KOPT-K1 (cell line): ENCODE results near the gene COL19A1.

Experiments used
- H3K27ac ChIP-seq: fragments of 200-600 bp; sonication (generic); 2 replicates; pipeline ENCODE4 v1.5.1; 2016; ENCODE audit warnings: antibody characterized with exemption, mild to moderate bottlenecking, low read depth, low read length; ENCODE audit not compliant: poor library complexity, severe bottlenecking
- H3K36me3 ChIP-seq: fragments of 200-600 bp; sonication (generic); 2 replicates; pipeline ENCODE4 v1.5.1; 2017; ENCODE audit warnings: antibody characterized with exemption, mild to moderate bottlenecking, low read length, moderate library complexity; ENCODE audit not compliant: insufficient read depth
- H3K9me3 ChIP-seq: fragments of 200-600 bp; sonication (generic); 2 replicates; pipeline ENCODE4 v1.5.1; 2017; ENCODE audit warnings: antibody characterized with exemption, low read length, mild to moderate bottlenecking; ENCODE audit not compliant: insufficient read depth, poor library complexity, severe bottlenecking

COL19A1 gene

GRCh38 chr6:70062010-70062409, 195.7 kb downstream of the COL19A1 start:
- Histone ChIP-seq H3K27ac (no peak overlapping the region), H3K9me3 (no peaks in the 10 kb centered on the region), H3K36me3 (no peaks in the 10 kb centered on the region)

GRCh38 chr6:70072540-70073179, 206.3 kb downstream of the COL19A1 start:
- Histone ChIP-seq H3K27ac (no peak overlapping the region), H3K9me3 (no peaks in the 10 kb centered on the region), H3K36me3 (no peaks in the 10 kb centered on the region)

GRCh38 chr6:70073637-70074036, 207.3 kb downstream of the COL19A1 start:
- H3K36me3 ChIP-seq: no peaks in the 10 kb centered on the region
- H3K9me3 ChIP-seq: no peaks in the 10 kb centered on the region
- H3K27ac ChIP-seq: no peak overlapping the region

GRCh38 chr6:70079241-70079640, 212.9 kb downstream of the COL19A1 start:
- H3K27ac ChIP-seq: no peak overlapping the region
- no peaks in the 10 kb centered on the region for H3K36me3 ChIP-seq
- H3K9me3 ChIP-seq: no peaks in the 10 kb centered on the region

GRCh38 chr6:70080443-70081070, 214.2 kb downstream of the COL19A1 start:
- H3K9me3 ChIP-seq: no peaks in the 10 kb centered on the region
- no peaks in the 10 kb centered on the region for H3K36me3 ChIP-seq
- no peak overlapping the region for H3K27ac ChIP-seq

- H3K27ac ChIP-seq: no peak overlapping the region
- no peaks in the 10 kb centered on the region for H3K36me3 ChIP-seq
- H3K9me3 ChIP-seq: no peaks in the 10 kb centered on the region
Observed at GRCh38 chr6:70082830-70083229, 216.5 kb downstream of the COL19A1 start.

GRCh38 chr6:70086806-70087205, 220.4 kb downstream of the COL19A1 start:
- H3K36me3 ChIP-seq: no peaks in the 10 kb centered on the region
- H3K9me3 ChIP-seq: no peaks in the 10 kb centered on the region
- no peak overlapping the region for H3K27ac ChIP-seq

GRCh38 chr6:70094156-70094555, 227.8 kb downstream of the COL19A1 start:
- Histone ChIP-seq H3K27ac (no peak overlapping the region), H3K36me3 (no peaks in the 10 kb centered on the region), H3K9me3 (no peaks in the 10 kb centered on the region)

GRCh38 chr6:70099732-70100131, 233.4 kb downstream of the COL19A1 start:
- H3K27ac ChIP-seq: no peak overlapping the region
- H3K9me3 ChIP-seq: no peaks in the 10 kb centered on the region

GRCh38 chr6:70103798-70104197, 237.4 kb downstream of the COL19A1 start:
- no peaks in the 10 kb centered on the region for H3K36me3 ChIP-seq
- no peak overlapping the region for H3K27ac ChIP-seq
- H3K9me3 ChIP-seq: no peaks in the 10 kb centered on the region

More at GRCh38 chr6:70099732-70100131, 233.4 kb downstream of the COL19A1 start:
- H3K36me3 ChIP-seq: no peaks in the 10 kb centered on the region

GRCh38 chr6:70107852-70108629, 241.7 kb downstream of the COL19A1 start:
- Histone ChIP-seq H3K36me3 (no peaks in the 10 kb centered on the region), H3K9me3 (no peaks in the 10 kb centered on the region), H3K27ac (no peak overlapping the region)

GRCh38 chr6:70110126-70111022, 244.0 kb downstream of the COL19A1 start:
- Histone ChIP-seq H3K36me3 (no peaks in the 10 kb centered on the region), H3K9me3 (no peaks in the 10 kb centered on the region), H3K27ac (no peak overlapping the region)

- no peak overlapping the region for H3K27ac ChIP-seq
- H3K36me3 ChIP-seq: no peaks in the 10 kb centered on the region
Observed at GRCh38 chr6:70111737-70112136, 245.4 kb downstream of the COL19A1 start.

GRCh38 chr6:70112716-70113115, 246.4 kb downstream of the COL19A1 start:
- Histone ChIP-seq H3K9me3 (no peaks in the 10 kb centered on the region), H3K27ac (no peak overlapping the region), H3K36me3 (no peaks in the 10 kb centered on the region)

More at GRCh38 chr6:70111737-70112136, 245.4 kb downstream of the COL19A1 start:
- no peaks in the 10 kb centered on the region for H3K9me3 ChIP-seq

GRCh38 chr6:70113171-70113570, 246.8 kb downstream of the COL19A1 start:
- no peak overlapping the region for H3K27ac ChIP-seq
- H3K9me3 ChIP-seq: no peaks in the 10 kb centered on the region
- no peaks in the 10 kb centered on the region for H3K36me3 ChIP-seq
